Hematopoietic multipotent progenitor cell treated with erythropoietin and hydrocortisone succinate and interleukin-3 and kit ligand, for 4 days (in vitro differentiated cells): ENCODE results near the gene ADAMTS14.

Experiments
- DNase-seq: peaks from one replicate; pipeline ENCODE4 v3.0.0-alpha.2; 2015

The ADAMTS14 gene

DNA sequence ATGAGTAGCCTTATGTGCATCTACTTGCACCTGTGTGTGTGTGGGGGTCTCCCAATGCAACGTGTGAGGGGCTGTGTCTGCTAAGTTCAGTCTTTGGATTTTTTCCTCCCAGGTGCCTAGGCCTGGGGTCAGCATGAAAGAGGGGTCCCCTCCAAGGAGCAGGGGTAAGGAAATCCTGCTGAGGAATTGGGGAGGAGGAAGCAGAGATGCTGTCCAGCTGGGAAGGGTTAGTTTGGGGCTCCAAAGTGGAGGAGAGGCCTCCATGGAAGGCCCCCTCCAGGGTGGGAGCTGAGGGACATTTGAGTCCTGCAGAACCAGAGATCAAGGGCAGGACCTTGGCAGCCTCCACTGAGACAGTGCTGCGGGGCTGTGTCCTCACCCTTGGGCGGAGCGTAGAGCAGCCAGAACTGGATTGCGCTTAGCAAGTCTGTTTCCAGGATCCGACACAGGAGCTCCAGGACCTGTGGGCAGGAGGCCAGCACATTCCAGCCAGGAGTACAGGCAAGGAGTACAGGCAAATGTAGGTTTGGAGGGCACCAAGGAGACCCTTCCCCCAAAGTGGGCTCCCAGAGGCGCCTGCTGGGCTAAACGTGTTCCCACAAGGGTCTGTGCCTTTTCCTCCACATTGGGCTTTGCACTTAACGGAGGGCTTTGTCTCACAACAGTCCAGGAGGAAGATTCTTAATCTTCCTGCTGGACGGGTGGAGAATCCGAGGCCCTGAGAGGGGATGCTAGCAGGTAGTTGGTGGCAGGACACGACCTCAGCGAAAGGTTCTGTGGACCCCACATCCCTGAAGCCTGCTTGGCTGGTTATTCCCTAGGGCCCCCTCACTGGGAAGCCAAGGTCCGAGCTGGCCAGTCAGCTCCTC is 102.7 kb downstream of the ADAMTS14 start:
- no peak for DNase-seq

DNA sequence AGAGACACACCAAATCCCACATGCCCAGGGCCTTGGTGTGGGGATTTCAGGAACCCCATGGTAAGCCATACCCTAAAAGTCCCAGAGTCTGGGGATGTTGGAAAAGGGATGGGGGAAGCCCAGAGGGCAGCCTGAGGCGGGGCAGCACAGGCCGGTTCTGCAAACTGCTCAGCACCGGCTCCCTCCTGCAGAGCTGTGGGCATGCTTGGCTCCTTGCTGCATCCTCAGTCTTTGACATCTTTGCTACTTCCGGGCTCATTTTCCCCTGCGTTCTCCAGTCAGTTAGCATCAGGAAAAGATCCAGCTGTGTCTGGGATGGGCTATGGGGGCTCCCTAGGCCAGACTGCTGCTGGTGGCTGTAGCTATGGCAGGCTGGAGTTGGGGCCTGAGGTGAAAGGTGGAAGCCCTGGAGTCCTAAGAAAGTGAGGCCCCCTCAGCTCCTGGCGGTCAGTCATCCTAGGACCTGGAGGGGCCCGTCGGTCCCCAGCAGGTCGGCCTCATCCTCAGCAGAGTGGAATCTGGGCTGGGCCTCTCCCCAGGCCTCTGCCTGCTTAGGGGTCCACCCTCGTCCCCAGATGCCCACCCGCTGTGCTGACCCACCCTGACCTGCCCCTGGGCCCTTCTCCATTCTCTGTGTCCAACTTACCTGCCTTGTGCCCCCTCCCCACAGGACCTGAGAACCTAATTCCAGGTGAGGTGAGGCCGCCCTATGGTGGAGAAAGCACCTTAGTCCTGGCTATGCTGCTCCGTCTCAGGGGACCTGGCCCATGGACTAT is 103.6 kb downstream of the ADAMTS14 start:
- no peak for DNase-seq

DNA sequence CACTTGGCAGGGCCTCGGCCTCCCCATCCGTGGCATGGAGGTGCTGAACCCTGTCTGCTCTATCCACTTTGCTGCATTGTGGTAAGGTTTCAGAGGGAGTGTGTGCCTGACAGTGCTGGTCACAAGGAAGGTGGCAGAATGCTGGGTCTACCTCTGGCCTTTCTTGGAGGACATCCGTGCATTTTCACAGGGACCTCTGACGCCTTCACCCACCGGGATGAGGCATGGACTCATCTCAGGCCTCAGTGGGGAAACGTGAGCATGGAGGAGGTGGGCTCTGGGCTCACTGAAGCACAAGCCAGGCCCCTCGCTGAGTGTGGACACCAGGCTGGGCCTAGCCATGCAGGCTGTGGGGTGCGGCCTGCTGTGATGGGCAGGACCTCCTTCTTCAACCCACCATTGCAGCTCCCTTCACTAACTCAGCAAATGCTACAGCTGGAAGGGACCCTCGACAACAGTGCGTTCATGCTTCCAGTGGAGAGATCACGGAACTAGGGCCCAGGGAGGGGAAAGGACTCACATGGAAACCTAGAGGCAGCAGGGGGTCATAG is 104.2 kb downstream of the ADAMTS14 start:
- no peak for DNase-seq

DNA sequence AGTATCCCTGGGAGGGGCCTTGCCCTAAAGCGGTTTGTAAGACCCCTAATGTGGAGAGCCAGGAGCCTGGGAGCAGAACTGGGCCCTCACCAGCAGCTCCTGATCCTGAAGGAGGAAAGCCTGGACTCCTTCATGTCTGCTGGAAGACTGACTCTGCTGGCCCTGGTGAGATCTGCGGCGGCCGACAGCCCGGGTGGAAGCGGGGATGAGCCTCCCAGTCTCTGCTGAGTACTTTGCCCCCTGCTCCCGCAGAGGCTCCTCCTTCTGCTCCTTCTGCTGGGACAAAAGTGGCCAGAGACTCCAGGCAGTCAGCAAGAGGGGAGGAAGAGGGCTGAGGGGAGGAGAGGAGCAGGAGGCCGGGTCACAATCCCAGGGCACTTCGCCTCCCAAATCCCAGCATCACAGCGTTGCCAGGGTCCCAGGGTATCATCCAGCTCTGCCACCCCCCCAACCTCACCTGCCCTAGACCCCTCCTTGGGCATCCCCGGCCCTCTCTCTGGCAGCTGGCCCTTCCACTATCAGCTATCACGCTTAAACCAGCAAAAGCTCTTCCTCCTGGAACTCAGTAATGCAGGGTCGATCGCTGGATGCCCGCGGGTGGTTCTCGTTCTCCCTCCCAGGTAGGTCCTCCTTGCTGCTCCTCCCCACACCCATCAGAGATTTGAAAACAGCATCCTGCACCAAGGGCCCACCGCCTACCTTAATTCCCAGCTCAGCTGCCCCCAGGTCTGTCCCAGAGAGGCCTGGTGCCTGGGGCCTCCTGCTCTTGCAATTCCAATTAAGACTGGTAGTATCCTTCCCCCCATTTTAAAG is 105.0 kb downstream of the ADAMTS14 start:
- no peak for DNase-seq

DNA sequence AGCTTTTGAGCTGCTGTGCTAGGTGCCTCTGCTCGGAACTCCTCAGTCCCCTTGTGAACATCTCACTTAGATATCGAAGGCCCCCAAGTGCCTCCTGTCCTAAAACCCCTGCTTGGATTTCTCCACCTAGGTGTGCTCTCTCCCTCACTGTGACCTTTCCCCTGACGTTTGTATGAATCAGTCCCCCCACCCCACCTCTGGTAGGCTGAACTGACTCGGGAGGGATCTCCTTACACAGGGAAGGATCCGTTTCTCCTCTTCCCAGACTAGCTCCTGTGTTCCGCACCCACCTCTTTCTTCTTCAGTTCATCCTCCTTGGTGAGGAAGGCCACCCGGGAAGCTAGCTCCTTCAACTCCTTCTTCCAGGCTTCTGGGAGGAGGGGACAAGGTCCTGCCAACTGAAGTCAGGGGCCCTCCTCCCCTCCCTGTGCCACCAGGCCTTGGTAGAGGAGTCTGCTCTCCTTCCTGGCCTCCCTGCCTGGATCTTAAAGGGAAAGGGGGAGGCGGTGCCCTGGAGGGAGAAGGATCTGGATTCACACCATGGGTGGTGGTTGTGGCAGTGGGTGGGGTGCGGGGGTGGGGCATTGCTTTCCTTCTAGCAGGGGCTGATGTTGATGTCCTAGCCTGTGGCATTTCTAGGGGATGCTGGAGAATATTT is 106.1 kb downstream of the ADAMTS14 start:
- DNase-seq: no peak

DNA sequence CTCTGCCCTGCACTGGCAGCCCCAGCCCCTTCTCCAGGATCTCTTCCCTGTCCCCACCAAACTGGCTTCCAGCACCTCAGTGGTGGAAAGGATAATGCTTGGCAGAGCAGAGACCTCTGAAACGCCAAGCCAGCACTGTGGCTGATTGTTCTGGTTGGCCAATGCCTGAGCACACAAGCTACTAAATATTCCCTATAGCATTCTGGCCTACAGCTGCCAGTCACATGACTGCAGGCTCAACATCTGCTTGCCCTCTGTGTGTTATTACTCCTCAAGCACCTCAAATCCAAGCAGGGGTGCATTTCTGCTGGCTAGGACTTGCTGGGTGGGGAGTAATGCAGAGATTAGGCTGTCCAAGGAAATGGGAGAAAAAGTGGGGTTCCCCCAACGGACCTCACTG is 106.8 kb downstream of the ADAMTS14 start:
- DNase-seq: no peak

DNA sequence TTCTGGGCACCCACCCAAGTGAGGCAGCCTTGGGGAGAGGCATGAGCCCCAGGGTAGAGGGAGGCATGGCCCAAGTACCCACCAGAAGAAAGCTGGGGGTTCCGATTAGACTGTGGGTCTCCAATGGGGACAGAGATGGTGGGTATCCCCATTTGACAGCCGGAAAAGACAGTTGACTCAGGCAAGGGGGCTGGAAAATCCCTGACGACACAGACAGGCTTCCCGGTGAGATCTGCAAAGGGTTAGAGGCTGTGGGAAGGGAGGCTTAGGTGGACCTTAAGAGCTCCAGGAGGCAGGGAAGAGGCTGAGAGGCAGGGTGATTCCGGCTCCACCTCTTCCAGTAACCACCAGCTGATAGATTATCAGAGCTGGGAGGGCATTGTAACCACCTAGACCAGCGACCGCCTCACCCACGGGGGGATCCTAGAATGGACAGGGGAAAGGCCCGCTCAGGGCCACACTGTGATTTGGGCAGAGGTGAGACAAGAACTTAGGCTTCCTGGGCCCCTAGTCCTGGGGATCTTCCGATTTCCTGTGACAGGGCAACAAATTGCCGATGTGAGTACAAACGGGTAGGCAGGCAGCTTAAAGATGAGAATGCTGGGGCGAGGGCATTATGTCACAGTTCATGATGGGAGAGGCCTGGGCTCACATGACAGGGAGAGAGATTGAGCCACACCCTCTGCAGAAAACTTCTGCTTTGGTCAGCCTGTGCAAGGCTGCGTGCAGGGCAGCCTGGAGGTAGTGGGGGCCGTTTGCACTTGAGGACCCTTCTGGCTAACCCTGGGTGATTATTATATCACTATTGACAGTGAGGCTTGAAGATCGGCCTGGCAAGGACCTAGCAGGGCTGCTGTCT is 107.4 kb downstream of the ADAMTS14 start:
- DNase-seq: peak; percentile 37

DNA sequence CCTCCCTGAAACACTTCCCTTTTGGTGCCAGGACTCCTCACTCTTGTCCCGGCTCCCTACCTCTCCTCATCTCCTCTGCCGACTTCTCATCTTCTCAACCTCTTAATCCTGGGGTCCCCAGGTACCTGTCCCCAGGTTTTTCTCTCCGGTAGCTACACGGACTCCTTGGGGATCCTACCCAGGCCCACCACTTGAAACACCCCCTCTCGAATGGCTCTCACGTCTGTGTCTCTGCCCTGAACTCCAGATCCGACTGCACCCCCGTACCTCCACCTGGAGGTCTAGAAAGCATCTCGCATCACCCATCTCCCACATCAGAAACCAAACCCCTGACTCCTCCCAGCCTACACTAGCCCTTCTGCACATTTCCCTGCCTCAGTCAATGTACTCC is 108.1 kb downstream of the ADAMTS14 start:
- DNase-seq: no peak

DNA sequence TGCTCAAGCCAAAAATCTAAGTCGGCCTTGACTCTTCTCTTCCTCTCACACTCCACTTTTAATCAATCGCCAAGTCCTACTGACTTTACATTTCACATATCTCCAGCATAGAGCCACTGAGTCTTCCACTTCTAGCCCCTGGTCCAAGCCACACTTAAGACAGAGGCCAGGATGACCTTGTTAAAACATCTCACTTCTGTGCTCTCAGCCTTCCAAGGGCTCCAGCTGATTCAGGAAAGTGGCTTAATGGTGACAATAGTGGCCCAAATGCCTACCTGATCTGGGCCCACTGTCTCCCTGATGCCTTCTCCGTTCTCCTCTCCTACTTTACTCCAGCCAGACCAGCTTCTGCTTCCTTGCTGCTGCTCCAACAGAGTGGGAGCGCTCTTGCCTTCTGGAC is 108.5 kb downstream of the ADAMTS14 start:
- no peak for DNase-seq

DNA sequence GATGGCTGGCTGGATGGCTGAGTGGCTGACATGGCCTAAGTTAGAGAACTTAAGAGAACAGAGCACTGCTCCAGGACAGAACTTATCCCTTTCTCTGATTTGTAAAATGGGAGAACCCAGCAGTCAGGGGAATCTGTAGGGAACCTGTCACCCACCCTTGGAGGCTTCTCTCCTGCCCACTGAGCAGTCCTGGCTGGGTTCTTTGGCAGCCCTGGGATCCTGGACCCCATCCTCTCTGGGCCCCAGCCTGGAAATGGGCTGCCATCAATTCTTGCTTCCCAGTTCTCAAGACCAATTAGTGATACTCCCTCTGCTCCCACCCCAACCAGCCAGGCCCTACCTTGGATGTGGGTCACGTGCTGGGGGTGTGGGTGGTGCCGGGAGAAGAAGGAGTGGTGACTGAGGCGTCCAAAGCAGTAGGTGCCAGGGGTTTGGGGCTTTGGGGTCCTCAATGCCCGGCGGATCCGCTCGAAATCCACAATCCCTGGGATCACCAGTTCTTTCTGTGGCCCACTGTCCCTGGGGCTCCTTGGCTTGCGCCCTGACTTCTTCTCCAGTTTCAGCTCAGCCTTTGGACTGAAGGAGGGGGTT is 109.2 kb downstream of the ADAMTS14 start:
- DNase-seq: no peak

DNA sequence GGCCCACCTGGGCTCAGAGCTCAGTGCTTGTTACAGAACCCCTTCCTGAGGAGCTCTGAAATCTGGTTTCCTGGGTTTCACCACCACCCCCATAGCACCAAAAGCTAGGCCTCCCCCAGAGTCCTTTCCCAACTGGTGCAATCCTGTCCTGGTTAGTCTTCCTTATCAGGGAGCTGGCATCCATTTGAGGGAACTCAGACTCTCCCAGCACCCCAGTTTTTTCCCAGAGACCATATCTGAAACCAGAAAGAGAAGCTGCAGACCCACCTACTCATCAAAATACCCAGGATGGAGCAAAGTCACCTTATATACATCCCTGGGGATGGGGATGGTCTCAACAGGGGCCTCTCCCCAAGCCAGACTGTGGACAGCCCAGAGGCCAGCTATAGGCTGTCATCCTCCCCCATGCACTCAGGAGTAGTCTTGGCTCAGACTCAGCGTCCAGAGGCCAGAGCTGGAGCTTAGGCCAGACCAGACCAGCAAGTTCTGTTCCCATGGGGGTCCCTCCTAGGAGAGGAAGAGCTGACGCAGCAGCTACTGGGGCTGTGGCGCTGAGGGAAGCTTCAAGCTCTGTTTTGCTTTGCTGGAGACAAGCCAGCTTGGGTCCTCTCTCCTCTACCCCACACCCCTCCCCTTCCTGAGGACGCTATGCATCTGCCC is 109.9 kb downstream of the ADAMTS14 start:
- DNase-seq: no peak

DNA sequence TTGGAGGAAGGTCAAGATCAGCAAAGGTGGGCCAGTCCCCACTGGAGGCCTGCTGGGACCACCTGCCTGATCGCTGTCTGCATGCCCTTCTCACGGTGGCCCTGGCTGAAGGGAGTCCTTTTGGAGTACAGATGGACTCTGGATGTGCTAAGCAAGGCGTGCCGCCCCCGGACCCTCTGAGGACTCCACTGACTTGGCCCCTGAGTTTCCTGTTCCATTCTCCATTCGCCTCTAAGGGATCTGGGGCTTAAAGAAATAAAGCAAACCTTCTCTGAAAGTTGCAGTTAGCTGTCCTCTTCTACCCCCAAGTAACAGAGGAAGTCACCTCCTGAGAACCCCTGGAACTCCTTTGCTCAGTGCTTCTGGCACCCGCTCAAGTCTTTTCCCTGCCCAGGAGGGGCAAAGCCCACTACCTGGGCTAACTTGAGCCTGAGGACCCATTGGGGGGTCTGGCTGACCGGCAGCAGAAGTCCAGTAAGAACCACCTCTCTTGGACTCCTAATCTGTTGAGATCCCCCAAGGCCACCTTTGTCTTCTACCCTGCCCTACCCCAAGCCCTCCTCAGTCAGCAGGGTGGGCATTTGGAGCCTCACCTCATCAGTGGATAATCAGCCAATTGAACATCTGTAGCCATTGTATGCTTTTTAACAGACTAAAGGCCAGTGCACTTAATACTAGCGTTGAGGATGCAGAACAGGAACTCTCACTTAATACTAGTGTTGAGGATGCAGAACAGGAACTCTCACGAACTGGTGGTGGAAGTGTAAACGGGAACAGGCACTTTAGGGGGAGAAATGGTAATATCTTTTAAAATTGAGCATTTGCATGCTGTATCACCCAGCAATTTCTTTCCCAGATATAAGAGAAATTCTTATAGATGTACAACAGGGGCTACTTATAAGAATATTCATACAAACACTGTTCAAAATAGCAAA is 110.7 kb downstream of the ADAMTS14 start:
- DNase-seq: peak; percentile 20

DNA sequence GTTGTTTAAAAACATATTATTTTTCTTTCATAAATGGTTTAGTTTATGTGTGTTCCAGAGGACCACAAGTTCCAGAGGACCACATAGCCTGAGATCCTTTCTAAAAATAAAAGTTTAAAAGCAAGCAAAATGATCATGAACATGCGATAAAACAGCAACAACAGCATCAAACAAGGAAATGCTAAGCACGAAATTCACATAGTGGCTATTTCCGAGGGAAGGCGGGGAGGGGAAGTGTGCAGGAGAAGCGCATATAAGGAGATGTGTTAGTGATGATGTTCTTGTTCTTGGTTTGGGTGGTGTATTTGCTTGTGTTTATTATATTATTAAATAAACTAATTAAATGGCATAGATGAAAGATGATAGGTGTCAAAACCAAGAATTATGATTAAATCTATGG is 111.7 kb downstream of the ADAMTS14 start:
- DNase-seq: peak; percentile 18

DNA sequence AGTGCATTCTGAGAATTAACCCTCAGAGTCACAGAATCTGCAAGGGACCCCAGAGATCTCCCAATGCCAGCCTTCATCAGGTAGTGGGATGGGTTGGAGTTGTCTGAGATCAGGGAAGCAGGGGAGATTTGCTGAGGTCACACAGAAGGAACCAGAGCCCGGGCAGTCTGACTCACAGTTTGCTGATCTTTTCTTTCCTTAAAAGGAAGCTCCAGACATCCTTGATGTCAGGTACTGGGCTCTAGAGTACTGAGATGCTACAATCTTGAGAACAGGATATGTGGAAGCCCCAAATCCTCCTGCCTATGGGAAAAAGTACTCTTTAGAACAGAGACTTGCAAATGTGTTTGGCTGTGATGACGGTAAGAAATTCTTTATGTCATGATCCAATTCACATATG is 112.2 kb downstream of the ADAMTS14 start:
- DNase-seq: no peak

DNA sequence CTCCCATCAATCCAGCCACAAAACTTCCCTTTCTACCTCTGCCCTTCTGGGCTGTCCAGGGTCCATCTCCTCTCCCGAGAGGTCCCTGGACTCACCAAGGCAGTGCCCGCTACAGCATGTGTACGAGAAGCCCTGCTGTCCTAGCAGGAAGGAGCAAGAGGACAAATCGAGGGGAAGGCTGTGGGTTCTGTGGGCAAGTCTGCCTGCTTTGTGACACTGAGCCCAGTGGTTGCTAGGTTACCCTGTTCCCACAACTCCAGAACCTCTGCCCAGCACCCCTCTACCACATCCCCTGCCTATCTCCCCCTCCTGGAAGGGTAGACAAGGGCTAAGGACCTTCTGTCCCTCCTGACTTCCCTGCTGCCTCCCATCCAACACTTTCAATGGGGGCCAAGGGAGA is 112.9 kb downstream of the ADAMTS14 start, which contains the start of gene TBATA:
TBATA (minus strand) TSS at position 188 of the 400 bp plus-strand sequence. CDS start 1,998 bp downstream, outside the sequence.
- DNase-seq: peak; percentile 84

DNA sequence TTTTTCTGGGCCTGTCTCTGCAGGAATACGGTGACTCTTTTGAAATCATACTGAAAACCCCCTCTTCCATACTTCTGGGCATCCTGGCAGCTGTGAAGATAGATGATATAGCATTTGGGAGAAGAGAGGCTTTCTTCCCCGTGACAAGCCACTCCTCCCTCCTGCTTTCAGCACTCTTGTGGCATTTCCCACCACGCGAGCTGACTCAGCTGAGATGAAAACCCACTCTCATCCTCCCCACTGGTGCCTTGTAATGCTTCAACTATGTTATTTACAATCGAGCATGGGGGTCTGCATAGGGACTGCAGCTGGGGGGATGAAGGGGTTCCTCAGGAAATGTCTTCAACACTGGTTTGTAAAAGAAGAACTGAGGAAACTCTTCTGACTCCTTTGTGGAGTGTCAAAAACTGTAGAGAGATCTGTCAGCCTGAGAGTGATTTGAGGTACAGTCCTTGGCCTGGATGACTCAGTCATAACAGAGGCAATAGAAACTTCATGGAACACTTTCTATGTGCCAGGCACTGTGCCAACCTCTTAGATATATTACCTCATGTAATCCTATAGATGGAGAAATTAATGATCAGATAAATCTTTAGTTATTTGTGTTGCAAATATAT is 114.6 kb downstream of the ADAMTS14 start:
- DNase-seq: peak; percentile 32

DNA sequence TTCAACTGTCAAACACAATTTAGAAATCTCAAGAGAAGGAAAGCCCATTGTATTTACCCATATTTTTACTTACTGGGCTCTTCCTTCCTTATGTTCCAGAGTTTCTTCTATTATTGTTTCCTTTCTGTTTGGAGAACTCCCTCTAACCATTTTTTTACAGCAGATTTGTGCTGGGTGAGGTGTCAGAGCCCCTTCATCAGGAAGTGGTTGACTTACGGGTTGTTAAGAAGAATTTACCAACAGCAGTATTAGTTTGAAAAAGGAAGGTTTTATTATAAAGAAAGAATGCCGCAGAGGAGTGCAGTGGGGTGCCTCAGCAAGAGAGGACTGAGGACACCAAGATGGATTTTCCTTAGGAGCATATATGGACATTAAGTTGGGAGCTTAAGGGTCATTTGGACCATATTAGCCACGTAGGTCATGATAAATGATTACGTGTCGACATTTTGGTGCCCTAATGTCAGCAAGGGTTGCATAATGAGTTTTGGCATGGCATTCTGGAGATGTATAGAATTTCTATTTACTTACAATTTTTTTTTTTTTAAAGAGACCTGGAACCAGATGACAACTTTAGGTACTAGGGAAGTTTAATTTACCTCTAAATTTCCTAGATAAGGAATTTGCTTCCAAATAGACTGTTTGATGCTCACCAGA is 119.2 kb downstream of the ADAMTS14 start:
- peak; percentile 35 for DNase-seq

DNA sequence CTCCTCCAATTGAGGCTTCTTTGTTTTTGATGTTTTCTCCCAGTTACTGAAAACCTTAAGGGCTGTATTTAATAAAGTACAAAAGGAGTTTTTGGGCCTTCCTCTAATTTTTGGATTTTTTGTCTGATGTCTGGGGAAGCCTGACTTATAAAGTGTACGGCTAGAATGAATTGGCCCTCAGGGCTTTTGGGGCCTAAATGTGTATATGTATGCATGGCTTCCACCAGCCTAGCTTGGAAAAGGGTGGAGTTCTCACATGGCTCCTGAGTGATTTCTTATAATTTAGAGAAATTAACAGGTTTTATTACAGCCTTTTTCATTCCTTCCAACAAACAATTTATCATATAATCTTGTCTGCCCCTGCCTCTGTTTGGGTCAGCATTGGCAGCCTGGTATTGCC is 123.3 kb downstream of the ADAMTS14 start:
- no peak for DNase-seq
